ENCODE measurements around the gene FRMD8.

- TF ChIP-seq POLR2AphosphoS5 (IDR thresholded peaks at IDR 0.05; ENCODE audit: borderline replicate concordance, low read depth, low read length), result no peak
- TF ChIP-seq EZH2 (IDR thresholded peaks at IDR 0.05), result no peak
Measured at GRCh38 chr11:65426839-65427690, 40.6 kb downstream of the FRMD8 start.

All from SK-N-MC (cell line).